Fibroblast of lung (primary cell): ENCODE results near the gene NF2. TPM values are rescaled to one million over a fixed set of nuclear protein-coding genes. Genes with fewer than 3 reads are reported as not detected.

Source experiments
- DNase-seq, 2 donors: peaks; one replicate each; pipeline versions ENCODE4 v3.0.0 to v3.0.0-alpha.2; 2010; ENCODE audit warnings: low read depth in 2 of 2
- H2AFZ ChIP-seq: 2 replicates; pipeline ENCODE4 v1.5.1; 2012; ENCODE audit warnings: low read length, control low read depth, inconsistent platforms
- H3K27ac ChIP-seq: 2 replicates; pipeline ENCODE4 v1.5.1; 2011; ENCODE audit warnings: low read length, control low read depth; ENCODE audit not compliant: insufficient read depth
- H3K27me3 ChIP-seq: 2 replicates; pipeline ENCODE4 v1.5.1; 2011; ENCODE audit warnings: mild to moderate bottlenecking, low read length; ENCODE audit not compliant: control insufficient read depth, insufficient read depth
- H3K36me3 ChIP-seq: 2 replicates; pipeline ENCODE4 v1.5.1; 2011; ENCODE audit warnings: low read length; ENCODE audit not compliant: control insufficient read depth, insufficient read depth
- H3K4me1 ChIP-seq: 2 replicates; pipeline ENCODE4 v1.5.1; 2011; ENCODE audit warnings: low read length; ENCODE audit not compliant: control insufficient read depth, insufficient read depth; ENCODE audit errors: extremely low read depth
- H3K4me2 ChIP-seq: 2 replicates; pipeline ENCODE4 v1.5.1; 2011; ENCODE audit warnings: low read length, control low read depth; ENCODE audit not compliant: insufficient read depth; ENCODE audit errors: extremely low read depth
- H3K4me3 ChIP-seq, 4 experiments: fragments of 200-600 bp in 1 of 4; sonication (generic) in 1 of 4; replicated peaks in 1 of 4; 2 replicates each; pipeline ENCODE4 v1.5.1; 2011 to 2016; ENCODE audit warnings: low read length in 4 of 4, low read depth in 3 of 4, mild to moderate bottlenecking in 3 of 4, control low read depth in 2 of 4, inconsistent platforms in 1 of 4, mixed read lengths in 1 of 4; ENCODE audit not compliant: insufficient read depth in 1 of 4; ENCODE audit errors: control extremely low read depth in 1 of 4
- H3K79me2 ChIP-seq: 2 replicates; pipeline ENCODE4 v1.5.1; 2012; ENCODE audit warnings: mild to moderate bottlenecking, low read length, inconsistent platforms; ENCODE audit not compliant: control insufficient read depth, insufficient read depth
- H3K9ac ChIP-seq: 2 replicates; pipeline ENCODE4 v1.5.1; 2011; ENCODE audit warnings: mild to moderate bottlenecking, low read length, control low read depth; ENCODE audit not compliant: insufficient read depth
- H3K9me3 ChIP-seq: 2 replicates; pipeline ENCODE4 v1.5.1; 2012; ENCODE audit warnings: low read depth, low read length; ENCODE audit not compliant: control insufficient read depth, insufficient read depth
- H4K20me1 ChIP-seq: 2 replicates; pipeline ENCODE4 v1.5.1; 2011; ENCODE audit warnings: low read length; ENCODE audit not compliant: control insufficient read depth, insufficient read depth; ENCODE audit errors: extremely low read depth
- CTCF ChIP-seq, 2 donors: IDR thresholded peaks in 1 of 2; conservative IDR thresholded peaks in 1 of 2; 1 replicate in 1 of 2; 2 replicates in 1 of 2; pipeline ENCODE4 v1.5.1; 2011 to 2012; ENCODE audit warnings: low read length in 2 of 2, control low read depth in 1 of 2, inconsistent platforms in 1 of 2, low read depth in 1 of 2, mild to moderate bottlenecking in 1 of 2
- EZH2 ChIP-seq: IDR thresholded peaks from 2 replicates; pipeline ENCODE4 v1.5.1; 2012; ENCODE audit warnings: low read length, control low read depth, mild to moderate bottlenecking; ENCODE audit errors: missing control alignments
- polyA plus RNA-seq, 2 donors: library from polyadenylated mRNA; depleted of rRNA in 1 of 2; stranded (reverse) in 1 of 2; unstranded in 1 of 2; fragments of >200 nt; gene quantifications; 2 replicates each; pipeline ENCODE4 v1.2.1, GENCODE V29; 2011 to 2012; ENCODE audit warnings: missing spikeins in 1 of 2
- total RNA-seq: library from RNA; depleted of rRNA; stranded (reverse); fragments of >200 nt; gene quantifications from 2 replicates; pipeline ENCODE4 v1.2.1, GENCODE V29; 2014

The NF2 gene
- total and polyA plus RNA-seq, 2 donors (not counting 1 experiment from before 2014, with no cell fraction given): 55.5 to 80.9 TPM

GRCh38 chr22:29733362-29734201, 130.1 kb downstream of the NF2 start:
- no peak overlapping the region for H3K9ac ChIP-seq
- no peak for TF ChIP-seq CTCF (conservative IDR thresholded peaks at IDR 0.05 in 1 of 2, IDR thresholded peaks at IDR 0.05 in 1 of 2; ENCODE audit: low read depth in 1 of 2, low read length in 2 of 2)
- no peak for TF ChIP-seq EZH2
- no peaks in the 10 kb centered on the region for H3K9me3 ChIP-seq
- no peak overlapping the region for H3K27ac ChIP-seq
- H3K4me2 ChIP-seq: no peak overlapping the region
- no peak overlapping the region for H3K4me3 ChIP-seq
- H3K79me2 ChIP-seq: no peaks in the 10 kb centered on the region
- peak in 1 of 2 donors; percentile 8 for DNase-seq
- H3K36me3 ChIP-seq: no peaks in the 10 kb centered on the region
- H4K20me1 ChIP-seq: no peaks in the 10 kb centered on the region
- H3K4me1 ChIP-seq: no peaks in the 10 kb centered on the region
- H3K27me3 ChIP-seq: no peaks in the 10 kb centered on the region
- H2AFZ ChIP-seq: no peak overlapping the region

DNA sequence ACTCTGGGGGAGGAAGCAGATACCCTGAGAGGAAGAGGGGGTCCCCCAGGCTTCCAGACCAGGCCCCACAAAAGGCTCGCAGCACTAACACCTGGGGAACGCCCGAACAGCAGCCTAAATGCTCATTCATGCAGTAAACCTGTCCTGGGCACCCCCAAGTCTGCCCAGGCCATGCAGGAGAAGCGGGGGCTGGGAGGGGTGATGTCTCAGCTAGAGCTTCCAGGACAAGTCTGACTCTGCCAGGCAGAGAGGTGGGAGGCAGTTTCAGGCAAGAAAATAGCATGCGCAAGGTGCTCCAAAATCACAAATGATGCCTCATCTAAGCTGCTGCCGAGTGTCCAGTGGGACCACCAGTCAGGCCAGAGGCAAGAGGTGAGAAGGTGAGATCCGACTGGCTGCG, 131.0 kb downstream of the NF2 start:
- Histone ChIP-seq H3K4me3 (no peak overlapping the region), H3K27me3 (no peaks in the 10 kb centered on the region), H3K36me3 (no peaks in the 10 kb centered on the region), H3K4me1 (no peaks in the 10 kb centered on the region), H2AFZ (no peak overlapping the region), H3K9me3 (no peaks in the 10 kb centered on the region), H4K20me1 (no peaks in the 10 kb centered on the region), H3K27ac (no peak overlapping the region), H3K4me2 (no peak overlapping the region), H3K9ac (no peak overlapping the region), H3K79me2 (no peaks in the 10 kb centered on the region)
- TF ChIP-seq CTCF (conservative IDR thresholded peaks at IDR 0.05 in 1 of 2, IDR thresholded peaks at IDR 0.05 in 1 of 2; ENCODE audit: low read depth in 1 of 2, low read length in 2 of 2) (no peak), EZH2 (no peak)
- DNase-seq: no peak

DNA sequence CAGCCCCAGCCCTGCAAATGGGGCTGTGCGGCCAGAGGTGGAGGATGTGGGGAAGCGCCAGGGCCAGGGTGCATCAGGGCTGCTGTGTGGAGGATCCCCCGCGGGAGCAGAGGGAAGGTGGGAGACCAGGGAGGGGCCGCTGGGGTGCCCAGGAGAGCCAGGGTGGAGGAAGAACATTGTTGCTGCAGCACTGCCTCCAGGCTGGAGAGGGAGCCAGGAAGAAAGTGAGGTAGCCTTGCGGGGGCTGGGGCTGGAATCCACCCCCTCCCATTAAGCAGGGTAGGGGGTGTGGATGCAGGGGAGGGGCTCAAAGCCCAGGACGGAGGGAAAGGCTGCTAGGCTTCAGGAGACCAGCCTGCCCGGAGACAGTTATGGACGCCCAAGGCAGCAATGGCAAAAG, 131.4 kb downstream of the NF2 start:
- no peaks in the 10 kb centered on the region for H4K20me1 ChIP-seq
- TF ChIP-seq CTCF (conservative IDR thresholded peaks at IDR 0.05 in 1 of 2, IDR thresholded peaks at IDR 0.05 in 1 of 2; ENCODE audit: low read depth in 1 of 2, low read length in 2 of 2) (no peak), EZH2 (no peak)
- H3K27me3 ChIP-seq: no peaks in the 10 kb centered on the region
- H3K4me1 ChIP-seq: no peaks in the 10 kb centered on the region
- no peaks in the 10 kb centered on the region for H3K79me2 ChIP-seq
- no peak overlapping the region for H3K9ac ChIP-seq
- no peak overlapping the region for H3K4me3 ChIP-seq
- H2AFZ ChIP-seq: no peak overlapping the region
- H3K36me3 ChIP-seq: no peaks in the 10 kb centered on the region
- H3K9me3 ChIP-seq: no peaks in the 10 kb centered on the region
- no peak overlapping the region for H3K4me2 ChIP-seq
- H3K27ac ChIP-seq: no peak overlapping the region
- DNase-seq: no peak
